Ovary (tissue), 9 donors: ENCODE measurements around the gene CLTRN. TPM values are rescaled to one million over a fixed set of nuclear protein-coding genes. Genes with fewer than 3 reads are reported as not detected.

Experiments
- DNase-seq, 5 donors: peaks; one replicate each; pipeline ENCODE4 v3.0.0-alpha.2; 2019 to 2020
- H3K27ac ChIP-seq, 2 donors: fragments of 200-600 bp; one replicate each; pipeline versions ENCODE4 v1.5.1 to v1.8.0; 2019 to 2022
- H3K27me3 ChIP-seq: fragments of 200-600 bp; one replicate; pipeline ENCODE4 v1.8.0; 2022
- H3K36me3 ChIP-seq: fragments of 200-600 bp; sonication (generic); one replicate; pipeline ENCODE4 v1.5.1; 2019
- H3K4me1 ChIP-seq: one replicate; pipeline ENCODE4 v1.8.1; 2013; ENCODE audit warnings: mild to moderate bottlenecking, moderate library complexity; ENCODE audit not compliant: insufficient read depth
- H3K4me3 ChIP-seq: fragments of 200-600 bp; sonication (generic); one replicate; pipeline ENCODE4 v1.5.1; 2017
- H3K9me3 ChIP-seq, 2 donors: fragments of 200-600 bp in 1 of 2; sonication (generic) in 1 of 2; one replicate each; pipeline versions ENCODE4 v1.5.1 to v1.8.1; 2013 to 2019; ENCODE audit warnings: mild to moderate bottlenecking in 1 of 2, moderate library complexity in 1 of 2
- EP300 ChIP-seq: sonication (generic); formaldehyde crosslinking; IDR thresholded peaks from one replicate; pipeline ENCODE4 v1.6.1; 2017; ENCODE audit warnings: antibody characterized with exemption
- POLR2A ChIP-seq: fragments of 450-650 bp; IDR thresholded peaks from one replicate; pipeline ENCODE4 v1.6.1; 2017; ENCODE audit warnings: antibody characterized with exemption, mild to moderate bottlenecking, moderate library complexity
- WGBS, 3 donors: extraction: QIAGEN DNeasy Blood & Tissue Kit in 1 of 3; methylation state at CpG; one replicate each; pipeline versions ENCODE4 v1.1.5 to v1.1.7; 2013 to 2017; 5-methylcytosine and 5-hydroxymethylcytosine counted together
- intact Hi-C, 4 donors: fragments of 100-400 bp; cut with DNase I; formaldehyde crosslinking; loops; one replicate each; pipeline versions ENCODE4 v1.11.0 to v1.15.1; 2022 to 2023
- polyA plus RNA-seq, 2 donors: library from polyadenylated mRNA; stranded (reverse); fragments of 200-250 nt in 1 of 2; fragments of 350-450 nt in 1 of 2; fragmentation: Illumina TruSeq in 1 of 2; extraction: RNeasy Lipid Tissue Mini Kit (QIAGEN cat#74804) in 1 of 2; gene quantifications; one replicate each; pipeline ENCODE4 v1.2.3, GENCODE V29; 2013 to 2014
- total RNA-seq, 7 donors: library from RNA; depleted of rRNA in 2 of 7; stranded (reverse); fragments of >200 nt in 2 of 7; fragmentation: NEBNext Ultra II Directional in 3 of 7; extraction: Animal tissue kit (Norgen Biotek cat#: 25700) in 3 of 7; gene quantifications; one replicate each; pipeline versions ENCODE4 v1.1.0 to v1.2.4, GENCODE V29; 2016 to 2023
- TF ChIP-seq, protein P1 (sequence below), 3 donors: fragments of 450-650 bp in 2 of 3; fragments of 200-600 bp in 1 of 3; IDR thresholded peaks; one replicate each; pipeline versions ENCODE4 v1.5.1 to v1.8.0; 2016 to 2022; ENCODE audit warnings: antibody characterized with exemption in 3 of 3, mild to moderate bottlenecking in 1 of 3
- donor health status: DM: no; HTN: no; CAD: no; lungs with moderate emphysema.
- donor health status: DM: no; HTN: no; CAD: no.
- donor health status: Bipolar disorder and iron deficiency.
- donor health status: DM: yes; HTN: yes; CAD: no.
- donor health status: DM: no; HTN: no; CAD: no.
- donor health status: DM: yes; HTN: yes; CAD: no.

Gene CLTRN
- total and polyA plus RNA-seq, 9 donors: 0.23 to 2.9 (median 1.2) TPM

DNA sequence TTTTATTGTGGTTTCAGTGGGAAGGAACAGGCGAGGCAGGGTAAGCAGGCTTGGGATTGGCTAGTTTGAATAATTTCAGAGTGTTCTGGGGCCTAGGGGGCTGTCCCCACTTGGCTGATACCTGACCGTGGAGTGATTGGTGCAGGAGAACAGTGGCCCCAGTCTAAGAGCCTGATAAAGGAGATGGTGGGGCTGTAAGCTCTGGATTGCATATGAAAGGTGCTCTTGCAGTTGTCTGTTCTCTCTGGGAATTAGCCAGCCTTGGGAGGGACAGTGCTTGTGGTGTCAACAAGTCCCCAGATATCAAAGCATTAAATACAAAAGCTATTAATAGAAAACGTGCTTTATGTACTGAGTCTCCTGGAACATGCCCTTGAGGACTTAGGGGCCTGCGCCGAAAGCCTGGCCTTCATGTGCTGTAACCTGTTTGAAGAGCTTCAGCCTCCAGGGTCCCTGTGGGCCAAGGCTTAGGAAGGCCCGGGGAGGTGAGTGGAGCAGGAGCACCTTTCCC is 30.4 kb upstream of the CLTRN start:
- Histone ChIP-seq H3K27me3 (no peaks in the 10 kb centered on the region), H3K4me1 (no peaks in the 10 kb centered on the region), H3K36me3 (no peaks in the 10 kb centered on the region), H3K27ac (no peak overlapping the region), H3K4me3 (no peak overlapping the region), H3K9me3 (no peaks in the 10 kb centered on the region)
- 85 to 87% (median 86%) methylated on average over 6 of the region's 6 CpGs for WGBS, 3 donors
- intact Hi-C loops: no loop called here
- no peak for TF ChIP-seq EP300
- TF ChIP-seq, protein P1, sequence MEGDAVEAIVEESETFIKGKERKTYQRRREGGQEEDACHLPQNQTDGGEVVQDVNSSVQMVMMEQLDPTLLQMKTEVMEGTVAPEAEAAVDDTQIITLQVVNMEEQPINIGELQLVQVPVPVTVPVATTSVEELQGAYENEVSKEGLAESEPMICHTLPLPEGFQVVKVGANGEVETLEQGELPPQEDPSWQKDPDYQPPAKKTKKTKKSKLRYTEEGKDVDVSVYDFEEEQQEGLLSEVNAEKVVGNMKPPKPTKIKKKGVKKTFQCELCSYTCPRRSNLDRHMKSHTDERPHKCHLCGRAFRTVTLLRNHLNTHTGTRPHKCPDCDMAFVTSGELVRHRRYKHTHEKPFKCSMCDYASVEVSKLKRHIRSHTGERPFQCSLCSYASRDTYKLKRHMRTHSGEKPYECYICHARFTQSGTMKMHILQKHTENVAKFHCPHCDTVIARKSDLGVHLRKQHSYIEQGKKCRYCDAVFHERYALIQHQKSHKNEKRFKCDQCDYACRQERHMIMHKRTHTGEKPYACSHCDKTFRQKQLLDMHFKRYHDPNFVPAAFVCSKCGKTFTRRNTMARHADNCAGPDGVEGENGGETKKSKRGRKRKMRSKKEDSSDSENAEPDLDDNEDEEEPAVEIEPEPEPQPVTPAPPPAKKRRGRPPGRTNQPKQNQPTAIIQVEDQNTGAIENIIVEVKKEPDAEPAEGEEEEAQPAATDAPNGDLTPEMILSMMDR (IDR thresholded peaks at IDR 0.05): no peak
- TF ChIP-seq POLR2A: no peak
- DNase-seq: no peak

DNA sequence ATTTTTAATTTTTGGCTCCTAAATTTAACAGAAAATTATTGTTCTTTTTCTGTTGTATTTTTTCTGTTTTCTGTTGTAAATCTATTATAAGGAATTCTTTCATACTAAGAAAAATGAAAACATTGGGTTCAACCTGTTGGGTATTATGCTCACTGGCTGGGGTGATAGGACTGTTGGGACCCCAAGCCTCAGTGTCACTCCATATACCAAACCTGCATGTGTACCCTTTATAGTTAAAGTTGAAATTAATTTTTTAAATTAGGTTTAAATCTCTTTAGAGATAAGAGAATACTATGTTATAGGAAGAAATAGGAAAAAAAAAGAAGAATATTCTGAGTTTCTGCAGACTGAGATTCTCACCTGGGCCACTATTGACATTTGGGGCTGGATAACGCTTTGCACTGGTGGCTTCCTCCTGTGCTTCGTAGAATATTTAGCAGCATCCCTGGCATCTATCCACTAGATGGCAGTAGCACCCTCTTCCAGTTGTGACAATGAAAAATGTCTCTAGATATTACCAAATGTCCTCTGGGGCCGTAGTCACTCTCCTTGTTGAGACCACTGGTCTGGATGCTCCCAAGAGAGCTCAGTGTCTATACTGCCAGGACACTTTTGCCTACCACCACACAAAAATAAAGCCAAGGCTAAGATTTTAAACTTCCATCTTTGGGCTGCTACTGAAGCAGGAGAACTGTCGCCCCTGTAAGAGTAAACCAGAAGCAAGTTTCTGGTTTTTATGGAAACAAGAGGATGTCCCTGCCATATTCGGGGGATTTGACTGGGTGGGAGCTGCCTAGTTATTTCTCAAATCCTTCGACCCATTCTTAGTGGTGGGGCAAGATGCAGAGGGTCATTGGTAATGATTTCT is 22.4 kb upstream of the CLTRN start:
- no peak overlapping the region for H3K27ac ChIP-seq
- no peak for TF ChIP-seq POLR2A
- TF ChIP-seq, protein P1 (IDR thresholded peaks at IDR 0.05): peak; percentile 37 to 53 (median 51)
- TF ChIP-seq EP300: no peak
- DNase-seq: peak in 3 of 5 donors; percentile 32 to 66 (median 40)
- WGBS, 3 donors: 53 to 55% (median 53%) methylated on average over 6 of the region's 6 CpGs
- no peaks in the 10 kb centered on the region for H3K36me3 ChIP-seq
- intact Hi-C loops: no loop called here
- no peaks in the 10 kb centered on the region for H3K27me3 ChIP-seq
- H3K4me3 ChIP-seq: no peak overlapping the region
- no peaks in the 10 kb centered on the region for H3K4me1 ChIP-seq
- no peaks in the 10 kb centered on the region for H3K9me3 ChIP-seq

DNA sequence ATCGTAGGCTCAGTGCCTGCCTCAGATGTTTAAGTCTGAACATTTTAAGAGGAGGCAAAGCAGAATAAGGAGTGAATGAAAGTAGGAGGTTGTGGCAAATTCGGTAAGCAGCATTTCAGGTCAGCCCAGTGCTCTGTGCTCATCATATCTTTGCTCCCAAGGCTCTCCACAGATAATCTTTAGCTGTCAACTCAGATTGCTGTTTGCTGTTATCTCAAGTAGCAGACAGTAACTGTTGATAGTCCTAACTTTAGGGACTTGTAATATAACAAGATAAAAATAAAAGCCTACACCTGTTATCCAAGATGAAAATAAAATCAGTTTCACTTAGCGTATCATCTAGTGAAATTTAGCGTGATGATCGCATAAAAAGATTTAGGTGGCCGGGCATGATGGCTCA is 18.6 kb upstream of the CLTRN start:
- TF ChIP-seq, protein P1 (IDR thresholded peaks at IDR 0.05): no peak
- TF ChIP-seq POLR2A: no peak
- TF ChIP-seq EP300: no peak
- WGBS, 3 donors: 84 to 88% (median 86%) methylated on average over 6 of the region's 6 CpGs
- H3K36me3 ChIP-seq: no peaks in the 10 kb centered on the region
- no peak for DNase-seq
- no peaks in the 10 kb centered on the region for H3K4me1 ChIP-seq
- intact Hi-C loops: no loop called here
- no peaks in the 10 kb centered on the region for H3K27me3 ChIP-seq
- no peaks in the 10 kb centered on the region for H3K9me3 ChIP-seq
- H3K4me3 ChIP-seq: no peak overlapping the region
- no peak overlapping the region for H3K27ac ChIP-seq

DNA sequence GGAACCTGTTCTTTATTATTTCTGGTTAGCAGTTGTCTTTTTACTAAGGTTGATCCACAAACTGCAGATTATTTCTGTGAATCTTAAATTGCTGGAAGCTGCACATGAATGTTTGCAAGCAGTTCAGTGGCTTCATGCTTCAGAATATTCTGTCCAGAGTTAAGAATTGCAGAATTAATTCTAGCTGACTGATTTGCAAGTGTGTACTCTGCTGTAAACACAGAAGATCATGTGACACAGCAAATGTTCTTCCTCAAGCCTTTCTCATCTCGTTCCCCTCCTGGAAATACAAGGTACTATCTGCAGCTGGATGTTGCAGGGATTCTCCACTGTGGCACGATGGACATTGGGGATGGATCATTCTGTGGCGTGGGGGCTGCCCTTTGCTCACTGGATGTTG is 16.8 kb upstream of the CLTRN start:
- Histone ChIP-seq H3K4me1 (peaks cover 3% of the 10 kb centered on the region), H3K36me3 (no peaks in the 10 kb centered on the region), H3K4me3 (no peak overlapping the region), H3K27ac (no peak overlapping the region), H3K27me3 (no peaks in the 10 kb centered on the region), H3K9me3 (no peaks in the 10 kb centered on the region)
- WGBS, 3 donors: 67 to 73% (median 73%) methylated on average over 3 of the region's 3 CpGs
- TF ChIP-seq, protein P1 (IDR thresholded peaks at IDR 0.05): no peak
- TF ChIP-seq EP300: no peak
- TF ChIP-seq POLR2A: no peak
- intact Hi-C loops: no loop called here
- no peak for DNase-seq
